ENCODE data around the gene FHIT. TPM values are rescaled to one million over a fixed set of nuclear protein-coding genes. Genes with fewer than 3 reads are reported as not detected.

FHIT gene
- total RNA-seq, 1 donor from 2014 or later, result 10.2 TPM

DNA sequence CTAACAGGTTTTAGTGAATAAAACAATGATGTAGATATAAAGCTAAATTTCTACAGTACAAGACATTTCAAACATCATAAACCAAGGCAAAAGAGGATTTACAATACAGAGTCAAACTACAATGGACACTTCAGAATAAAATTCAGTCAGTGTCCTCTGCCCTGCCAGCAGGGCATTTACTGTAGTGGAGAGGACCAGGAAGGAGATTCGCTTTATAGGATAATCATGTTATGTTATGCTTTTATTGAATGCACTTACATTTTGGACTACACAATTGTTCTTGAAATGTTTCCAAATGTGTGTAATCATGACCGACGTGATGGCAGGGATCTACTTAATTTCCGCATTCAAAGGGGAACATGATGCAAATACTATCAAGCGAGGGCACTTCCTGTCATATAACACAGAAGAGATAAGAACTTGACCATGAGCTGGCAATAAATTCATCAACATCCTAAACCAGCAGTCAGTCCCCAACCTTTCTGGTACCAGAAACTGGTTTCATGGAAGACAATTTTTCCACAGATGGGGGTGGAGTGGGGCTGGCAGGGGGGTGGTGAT lies 925.6 kb downstream of the FHIT start:
- intact Hi-C loops (cut with DNase I), result loop anchor here (5.0 kb wide), 1 partner anchor 342 kb away; no protein-coding TSS in a partner anchor
- DNase-seq (ENCODE audit: low spot score), result no peak
- no peak for ATAC-seq

DNA sequence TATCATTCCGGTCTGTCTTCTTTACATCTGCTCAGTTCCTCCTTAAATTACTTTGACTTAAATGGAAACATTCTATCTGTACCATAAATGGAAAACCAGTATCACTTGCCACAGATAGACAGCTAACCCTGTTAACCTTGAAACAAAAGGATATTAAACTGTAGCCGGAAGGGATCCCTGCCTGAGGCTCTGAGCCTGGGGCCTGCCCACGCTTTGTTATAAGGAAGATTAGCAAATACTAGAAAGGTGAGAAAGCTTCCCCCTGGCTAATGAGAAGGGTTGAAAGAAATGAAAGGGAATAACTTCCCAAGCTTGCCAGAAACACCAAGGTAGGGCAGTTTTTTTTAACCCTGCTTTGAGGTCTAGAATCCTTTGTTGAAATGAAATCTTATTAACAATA lies 927.6 kb downstream of the FHIT start:
- DNase-seq (ENCODE audit: low spot score), result no peak
- intact Hi-C loops (cut with DNase I), result no loop called here
- no peak for ATAC-seq

DNA sequence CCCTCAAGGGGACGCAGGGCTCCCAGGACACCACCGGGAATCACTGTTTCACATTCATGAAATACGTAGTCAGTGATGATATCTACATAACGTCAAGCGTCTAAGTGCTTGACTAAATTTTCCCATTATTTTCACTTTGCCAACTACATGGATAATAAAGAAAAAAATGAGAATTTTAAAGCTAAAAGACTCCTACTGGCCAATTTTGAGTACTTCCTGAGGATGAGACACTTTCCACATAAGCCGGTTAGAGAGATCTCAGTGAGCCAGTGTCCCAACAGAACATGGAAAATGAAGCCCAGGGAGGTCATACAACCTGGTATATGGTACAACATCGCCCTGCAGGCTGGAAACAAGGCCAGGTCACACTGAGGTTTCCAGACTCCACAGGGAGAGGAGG lies 928.1 kb downstream of the FHIT start:
- intact Hi-C loops (cut with DNase I), result no loop called here
- ATAC-seq (no peak), DNase-seq (ENCODE audit: low spot score) (no peak)

DNA sequence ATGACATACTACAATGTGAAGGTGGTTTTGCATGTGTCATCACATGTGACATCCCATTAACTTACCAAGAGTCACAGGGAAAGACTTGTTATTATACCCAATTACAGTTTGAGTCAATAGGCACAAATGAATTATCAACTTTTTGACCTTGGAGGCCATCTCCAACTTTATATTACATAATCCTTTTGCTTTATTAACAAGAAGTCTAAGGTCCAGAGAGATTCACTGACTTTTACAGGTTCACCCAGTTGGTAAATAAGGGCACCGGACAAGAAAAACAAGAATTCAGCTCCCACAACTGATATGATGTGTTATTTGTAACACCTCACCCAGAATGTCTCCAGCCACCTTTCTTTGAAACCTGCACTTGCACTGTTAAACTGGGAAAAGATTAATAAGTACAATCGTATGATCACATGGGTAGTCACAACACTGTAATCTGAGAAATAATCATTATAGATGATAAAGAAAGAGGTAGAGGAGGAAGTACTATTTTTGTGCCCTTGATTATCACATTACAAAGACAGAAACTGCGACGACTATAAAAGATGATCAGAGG lies 928.9 kb downstream of the FHIT start:
- intact Hi-C loops (cut with DNase I), result no loop called here
- DNase-seq (ENCODE audit: low spot score) (no peak), ATAC-seq (no peak)

DNA sequence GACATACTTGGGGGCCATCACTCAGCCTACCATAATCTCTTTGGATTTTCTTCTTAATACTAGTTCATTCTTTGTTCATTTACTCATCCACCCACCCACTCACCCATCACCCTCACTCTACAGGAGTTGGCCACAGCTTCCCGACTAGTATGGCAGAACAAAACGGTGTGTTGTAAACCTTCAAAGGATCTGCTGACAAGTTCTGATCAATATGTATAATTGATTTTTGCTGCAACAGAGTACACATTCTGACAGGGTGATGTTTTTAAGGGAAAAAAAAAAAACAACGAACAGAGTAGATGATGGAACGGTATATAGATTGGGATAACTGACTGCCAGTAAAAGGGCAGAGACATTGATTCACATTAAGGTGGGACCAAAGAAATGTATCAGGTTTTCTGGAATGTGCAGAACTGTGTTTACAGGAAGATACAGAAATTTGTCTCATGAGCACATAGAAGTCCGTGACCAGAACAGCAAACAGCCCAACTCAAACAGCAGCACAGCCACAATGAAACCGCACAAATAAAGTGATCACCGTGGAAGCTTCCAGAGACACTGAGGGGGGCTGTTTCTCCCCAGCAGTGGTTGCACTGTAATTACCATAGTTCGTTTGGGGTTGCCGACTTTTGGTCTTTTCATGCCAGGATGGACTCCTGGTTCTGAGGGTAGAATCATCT lies 931.9 kb downstream of the FHIT start:
- no peak for DNase-seq (ENCODE audit: low spot score)
- intact Hi-C loops (cut with DNase I), result no loop called here

DNA sequence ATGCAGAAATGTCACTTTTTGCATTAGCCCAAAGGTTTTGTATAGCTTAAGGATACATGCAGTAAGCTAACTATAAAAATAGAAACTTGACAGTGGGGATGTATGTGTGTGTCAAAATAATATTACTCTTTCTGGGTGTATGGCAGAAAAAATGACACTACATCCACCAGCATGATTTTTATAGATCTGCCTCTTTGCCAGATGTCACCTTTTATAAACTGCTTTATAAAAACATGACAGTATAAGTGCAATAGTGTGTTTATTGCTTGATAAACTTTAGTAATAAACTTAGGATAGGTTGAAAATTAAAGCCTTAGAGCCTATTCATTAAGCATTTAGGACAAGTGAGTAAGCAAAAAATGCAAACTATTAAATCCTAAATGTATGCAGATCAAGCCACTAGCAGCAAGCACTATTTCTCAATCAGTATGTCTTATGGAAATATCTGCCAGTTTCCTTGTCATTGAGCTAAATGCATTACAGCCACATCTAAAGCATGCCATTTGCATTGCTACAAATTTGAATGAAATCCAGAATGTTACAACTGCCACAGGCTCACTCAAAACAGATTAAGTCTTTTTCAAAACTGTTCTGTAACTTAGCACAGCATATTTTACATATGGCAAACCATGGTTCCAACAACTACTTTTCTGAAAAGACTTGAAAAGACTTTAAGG lies 935.0 kb downstream of the FHIT start:
- ATAC-seq (no peak), DNase-seq (ENCODE audit: low spot score) (no peak)
- intact Hi-C loops (cut with DNase I), result no loop called here

More for the DNA sequence above, 931.9 kb downstream of the FHIT start:
- ATAC-seq, result no peak

DNA sequence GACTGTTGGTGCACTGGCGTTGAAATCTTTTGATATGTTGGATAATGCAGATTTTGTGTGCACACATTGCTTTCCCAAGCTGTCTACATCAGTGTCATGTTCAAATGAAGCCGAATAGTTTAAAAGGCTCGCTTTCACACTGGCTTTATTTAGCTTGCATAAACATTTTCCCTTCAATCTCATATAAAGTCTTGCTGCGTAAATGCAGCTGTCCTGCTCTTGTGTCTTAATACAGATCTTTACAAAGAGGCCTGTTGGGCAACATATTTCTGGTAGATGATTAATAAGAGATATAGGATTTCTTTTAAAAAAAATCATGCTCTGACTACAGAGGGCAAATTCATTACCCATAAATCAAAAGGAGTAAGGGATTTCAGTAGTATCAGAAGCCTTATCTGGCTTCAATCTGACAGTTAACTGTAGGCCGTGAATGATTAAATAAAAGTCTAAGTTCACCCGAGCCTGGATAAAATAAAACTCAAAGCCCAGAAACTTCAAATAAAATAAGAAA lies 937.2 kb downstream of the FHIT start:
- intact Hi-C loops (cut with DNase I), result no loop called here
- ATAC-seq (no peak), DNase-seq (ENCODE audit: low spot score) (no peak)

DNA sequence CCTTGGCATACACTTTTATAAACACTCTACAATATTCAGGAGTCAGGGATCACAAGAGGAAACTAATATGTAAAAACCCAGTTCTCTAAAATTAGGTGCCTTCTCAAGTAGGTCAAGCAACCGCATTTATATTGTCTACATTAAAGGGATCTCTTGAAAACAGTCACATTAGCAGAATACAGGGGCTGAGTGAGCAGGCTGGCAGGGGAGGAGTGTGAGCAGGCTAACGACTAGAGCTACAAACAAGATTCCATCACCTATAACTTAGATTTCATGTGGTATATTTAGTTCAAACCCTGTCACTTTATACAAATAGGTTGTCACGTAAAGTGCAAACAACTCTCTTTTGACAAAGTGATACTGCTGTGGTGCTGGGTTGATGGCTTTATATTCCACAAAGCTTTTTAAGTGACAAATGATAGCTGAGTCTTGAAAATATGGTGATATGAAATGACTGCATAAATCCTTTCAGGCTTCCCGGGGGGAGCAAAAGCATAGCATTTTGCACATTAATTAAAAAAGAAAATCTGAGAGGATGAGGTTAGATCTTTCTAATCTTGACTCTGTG lies 937.9 kb downstream of the FHIT start:
- intact Hi-C loops (cut with DNase I), result no loop called here
- ATAC-seq, result no peak

DNA sequence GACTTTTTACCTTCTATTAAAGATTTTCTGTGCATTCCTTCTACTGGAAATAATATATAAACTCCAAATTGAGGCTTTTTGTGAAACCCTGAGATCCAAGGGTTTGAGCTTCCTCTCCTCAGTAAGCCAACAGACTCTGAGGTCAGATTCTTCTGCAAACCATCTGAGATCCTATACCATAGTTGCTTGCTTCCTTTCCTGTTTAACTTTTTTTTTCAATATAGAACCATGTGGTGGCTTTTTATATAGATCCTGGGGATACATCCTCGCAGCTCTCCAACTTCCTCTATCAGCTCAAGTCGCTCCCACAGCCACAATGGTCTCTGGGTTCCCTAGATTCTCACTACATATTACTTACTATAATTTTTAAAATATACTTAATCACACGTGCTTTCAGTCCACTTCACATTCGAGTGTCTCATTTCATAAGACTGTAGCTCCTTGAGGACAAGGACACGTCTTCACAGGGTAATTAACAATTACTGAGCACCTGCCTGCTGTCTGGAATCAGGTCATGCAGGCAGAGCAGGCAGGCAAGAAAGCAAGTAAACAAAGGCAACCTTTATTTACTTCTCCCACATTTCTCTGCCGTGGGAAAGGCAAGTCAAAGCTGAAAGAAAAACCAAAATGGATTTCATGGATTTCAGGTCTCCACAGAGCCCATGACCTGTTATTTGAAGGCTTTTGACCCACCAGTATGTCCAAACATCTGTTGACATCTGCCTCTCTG lies 941.5 kb downstream of the FHIT start:
- intact Hi-C loops (cut with DNase I), result no loop called here
- DNase-seq (ENCODE audit: low spot score) (no peak), ATAC-seq (no peak)

More for the DNA sequence above, 937.9 kb downstream of the FHIT start:
- DNase-seq (ENCODE audit: low spot score), result no peak

DNA sequence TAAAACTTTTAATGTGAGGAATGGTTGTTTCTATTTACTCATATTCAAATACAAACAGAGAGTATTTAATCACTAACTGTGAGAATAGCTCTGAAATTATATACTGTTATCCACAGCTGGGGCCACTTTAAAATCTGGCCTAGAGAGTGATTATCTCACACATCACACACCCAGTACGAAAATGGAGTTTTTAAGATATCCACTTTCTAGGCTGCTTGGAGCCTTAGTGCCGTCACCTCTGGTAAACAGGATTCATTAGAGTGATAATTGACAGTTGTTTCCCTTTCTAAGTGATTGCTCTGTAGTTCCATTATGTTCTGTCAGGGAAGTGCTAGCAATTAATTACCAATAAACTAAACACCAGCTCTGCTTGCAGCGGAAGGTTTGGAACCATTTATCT lies 942.4 kb downstream of the FHIT start:
- no peak for ATAC-seq
- DNase-seq (ENCODE audit: low spot score), result no peak
- intact Hi-C loops (cut with DNase I), result no loop called here

DNA sequence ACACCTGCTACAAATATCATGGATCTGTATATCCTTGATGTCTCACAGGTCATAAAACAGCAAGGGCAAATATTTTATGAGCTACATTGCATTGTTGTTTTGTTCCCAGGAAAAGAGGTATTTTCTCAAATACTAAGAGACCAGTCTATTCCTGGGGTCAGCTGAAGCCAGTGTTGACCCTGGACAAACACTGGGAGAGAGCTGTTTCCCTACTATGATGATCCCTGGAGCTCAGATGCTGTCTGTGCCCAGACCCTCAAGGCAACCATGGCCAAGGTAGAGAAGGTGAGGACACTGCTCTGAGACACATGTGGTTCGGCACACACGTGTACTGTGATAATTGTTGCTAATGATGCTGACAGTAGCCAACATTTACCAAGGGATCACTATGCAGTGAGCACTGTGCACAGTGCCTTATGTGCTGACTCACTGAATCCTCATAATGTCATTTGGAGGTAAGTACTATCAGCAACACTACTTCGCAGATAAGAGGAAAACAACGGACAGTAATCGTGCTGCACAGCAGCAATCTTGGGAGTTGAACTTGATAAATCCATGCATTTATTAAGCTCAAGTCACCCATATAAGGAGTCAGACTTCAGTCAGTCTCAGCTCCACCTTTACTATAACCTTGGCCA lies 943.6 kb downstream of the FHIT start:
- DNase-seq (ENCODE audit: low spot score), result no peak
- intact Hi-C loops (cut with DNase I), result no loop called here
- no peak for ATAC-seq

DNA sequence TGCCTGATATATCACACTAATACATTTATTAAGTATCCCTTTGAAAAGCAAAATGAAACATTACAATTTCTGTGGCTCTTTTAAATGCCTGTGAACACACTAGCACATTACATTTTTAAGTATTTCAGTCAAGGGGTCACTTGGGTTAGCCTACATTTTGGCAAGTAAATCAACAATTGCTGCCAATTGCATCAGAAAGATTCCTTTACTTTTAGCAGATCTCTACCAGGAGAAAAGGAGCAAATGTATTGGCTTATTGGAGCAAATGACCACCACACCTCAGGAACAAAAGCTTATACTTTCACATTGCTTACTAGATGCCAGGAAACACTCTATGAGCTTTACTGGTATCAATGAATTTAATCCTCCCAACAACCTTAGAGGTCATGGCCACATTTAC lies 947.1 kb downstream of the FHIT start:
- no peak for ATAC-seq
- intact Hi-C loops (cut with DNase I), result no loop called here
- no peak for DNase-seq (ENCODE audit: low spot score)

DNA sequence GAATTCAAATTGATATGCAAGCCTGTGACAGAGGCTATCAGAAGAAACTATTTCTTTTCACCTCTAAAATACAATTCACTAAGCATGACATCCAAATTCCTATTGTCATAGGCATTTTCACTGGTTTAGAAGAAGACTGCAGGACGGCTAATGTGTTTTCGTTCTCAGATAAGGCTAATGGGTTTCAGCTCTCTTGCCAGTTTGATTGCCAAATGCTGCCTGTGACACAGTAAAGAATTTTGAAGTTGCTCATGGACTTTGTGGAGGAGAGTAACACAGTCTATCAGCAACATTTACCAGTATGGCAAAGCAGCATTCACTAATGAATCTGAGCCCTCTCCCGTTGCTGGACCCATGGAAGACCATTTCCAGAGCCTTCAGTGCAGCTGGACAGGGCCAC lies 948.1 kb downstream of the FHIT start:
- no peak for DNase-seq (ENCODE audit: low spot score)
- ATAC-seq, result no peak
- intact Hi-C loops (cut with DNase I), result no loop called here

DNA sequence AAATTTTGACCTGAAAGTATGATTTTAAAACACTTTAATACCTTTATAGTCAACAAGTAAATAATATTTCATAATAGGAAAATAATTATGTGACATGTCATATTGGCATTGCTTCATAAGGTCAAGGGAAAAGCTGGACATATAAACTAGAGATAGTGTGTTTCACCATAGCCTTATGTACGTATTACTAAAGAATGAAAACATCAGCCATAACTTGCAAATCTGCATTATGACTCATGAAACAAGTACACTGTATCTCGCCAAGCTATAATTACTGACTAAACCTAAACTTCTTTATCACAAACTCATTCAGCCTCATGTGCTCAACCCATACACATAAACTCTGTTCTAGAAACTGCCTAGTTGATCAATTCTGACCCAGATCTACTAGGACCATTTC lies 950.1 kb downstream of the FHIT start:
- ATAC-seq (no peak), DNase-seq (ENCODE audit: low spot score) (no peak)
- intact Hi-C loops (cut with DNase I), result no loop called here

DNA sequence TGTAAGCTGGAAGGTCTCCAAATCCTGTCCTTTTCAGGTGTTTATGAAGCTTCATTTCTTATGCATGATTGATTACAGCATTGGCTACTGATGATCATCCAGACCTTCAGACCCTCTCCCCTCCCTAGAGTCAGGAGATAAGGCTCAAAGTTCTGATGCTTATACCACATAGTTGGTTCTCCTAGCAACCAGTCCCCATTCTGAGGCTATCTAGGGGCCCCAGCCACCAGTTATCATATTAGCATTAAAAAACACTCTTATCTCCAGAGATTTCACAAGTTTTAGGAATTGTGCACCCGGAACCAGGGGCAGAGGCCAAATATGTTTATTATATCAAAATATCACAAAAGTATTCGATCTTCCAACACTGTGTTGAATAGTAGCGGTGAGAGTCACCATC lies 953.1 kb downstream of the FHIT start:
- intact Hi-C loops (cut with DNase I), result no loop called here
- no peak for ATAC-seq
- no peak for DNase-seq (ENCODE audit: low spot score)

DNA sequence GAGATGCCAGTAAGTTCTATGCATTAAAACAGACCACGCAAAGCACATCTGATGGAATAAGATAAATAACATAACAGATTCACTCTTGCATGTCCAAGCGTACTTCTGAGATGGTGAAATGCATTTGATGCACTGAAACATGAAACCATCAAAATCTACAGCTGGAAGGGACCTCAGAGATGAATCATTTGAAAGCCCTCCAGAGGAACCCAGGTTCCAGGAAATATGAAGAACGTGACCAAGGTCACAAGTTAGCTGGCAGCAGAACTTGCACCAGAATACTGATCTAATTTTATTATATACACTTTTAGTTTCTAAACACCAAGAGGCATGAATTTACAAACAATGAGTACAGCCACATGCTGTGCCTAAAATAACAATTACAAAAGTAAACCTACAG lies 957.1 kb downstream of the FHIT start:
- DNase-seq (ENCODE audit: low spot score) (no peak), ATAC-seq (no peak)
- intact Hi-C loops (cut with DNase I), result no loop called here

DNA sequence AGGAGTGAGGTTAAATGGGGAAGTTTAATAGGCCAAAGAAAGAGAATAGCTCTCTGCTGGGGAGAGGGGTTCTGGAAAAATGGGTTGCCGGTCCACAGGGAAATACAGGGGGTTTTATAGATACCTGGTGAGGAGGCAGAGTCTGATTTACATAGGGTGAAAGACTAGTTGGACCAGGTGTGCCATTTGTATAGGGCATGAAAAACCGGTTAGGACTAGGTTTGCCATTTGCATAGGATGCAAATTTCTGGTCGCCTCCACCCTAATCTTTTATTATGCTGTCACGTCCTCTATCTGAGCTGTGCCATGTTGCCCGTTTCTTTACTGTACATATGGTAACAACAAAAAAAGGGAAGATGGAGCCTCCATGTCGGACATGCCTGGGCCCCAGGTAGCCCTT lies 960.1 kb downstream of the FHIT start:
- ATAC-seq, result no peak
- no peak for DNase-seq (ENCODE audit: low spot score)
- intact Hi-C loops (cut with DNase I), result no loop called here

DNA sequence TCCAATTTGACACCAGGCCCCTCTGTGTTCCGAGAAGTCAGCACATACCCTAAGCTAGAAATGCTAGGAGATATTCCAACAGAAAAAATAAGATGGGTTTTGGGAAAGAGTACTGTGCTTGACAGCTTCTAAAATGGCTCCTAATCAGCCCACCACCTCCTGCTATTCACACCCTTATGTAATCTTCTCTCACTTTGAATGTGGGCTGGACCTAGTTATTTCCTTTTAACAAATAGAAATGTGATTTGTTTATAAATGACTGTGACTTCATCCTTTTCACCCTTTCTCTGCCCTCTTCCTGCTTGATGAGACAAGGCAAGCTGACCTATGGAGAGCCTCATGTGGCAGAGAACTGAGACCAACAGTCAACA lies 961.1 kb downstream of the FHIT start:
- intact Hi-C loops (cut with DNase I), result no loop called here
- ATAC-seq, result no peak

More for the DNA sequence above, 961.1 kb downstream of the FHIT start:
- no peak for DNase-seq (ENCODE audit: low spot score)

Measured in sciatic nerve (tissue), 2 donors.